GM18858 (cell line): ENCODE results near the gene SBNO2.

Experiments
- ATAC-seq: cut with Tn5 transposase; IDR thresholded peaks from one replicate; pipeline ENCODE4 v1.9.1; 2021; ENCODE audit not compliant: unreplicated experiment

SBNO2 gene

GRCh38 chr19:1093330-1093729, 80.7 kb downstream of the SBNO2 start:
- ATAC-seq = no peak

- ATAC-seq = no peak
Measured at GRCh38 chr19:1091544-1092175, 82.4 kb downstream of the SBNO2 start.

GRCh38 chr19:1090731-1091543, 83.1 kb downstream of the SBNO2 start:
- no peak for ATAC-seq

- no peak for ATAC-seq
Measured at GRCh38 chr19:1089891-1090290, 84.2 kb downstream of the SBNO2 start.

GRCh38 chr19:1089126-1089771, 84.8 kb downstream of the SBNO2 start:
- ATAC-seq = no peak

- ATAC-seq = no peak
Measured at GRCh38 chr19:1088416-1089010, 85.6 kb downstream of the SBNO2 start.

GRCh38 chr19:1087813-1088415, 86.2 kb downstream of the SBNO2 start:
- no peak for ATAC-seq

GRCh38 chr19:1086613-1087012, 87.5 kb downstream of the SBNO2 start:
- no peak for ATAC-seq

GRCh38 chr19:1085676-1086442, 88.2 kb downstream of the SBNO2 start:
- ATAC-seq = no peak

- ATAC-seq = no peak
Measured at GRCh38 chr19:1085053-1085658, 88.9 kb downstream of the SBNO2 start.

- ATAC-seq = no peak
Measured at GRCh38 chr19:1084024-1084868, 89.8 kb downstream of the SBNO2 start.

- ATAC-seq = no peak
Measured at GRCh38 chr19:1082928-1083816, 90.9 kb downstream of the SBNO2 start.

GRCh38 chr19:1082165-1082927, 91.7 kb downstream of the SBNO2 start:
- ATAC-seq = no peak

- ATAC-seq = no peak
Measured at GRCh38 chr19:1081301-1082164, 92.5 kb downstream of the SBNO2 start.

- ATAC-seq = no peak
Measured at GRCh38 chr19:1080360-1081161, 93.5 kb downstream of the SBNO2 start.
